ENCODE results near the gene KREMEN1.

DNA sequence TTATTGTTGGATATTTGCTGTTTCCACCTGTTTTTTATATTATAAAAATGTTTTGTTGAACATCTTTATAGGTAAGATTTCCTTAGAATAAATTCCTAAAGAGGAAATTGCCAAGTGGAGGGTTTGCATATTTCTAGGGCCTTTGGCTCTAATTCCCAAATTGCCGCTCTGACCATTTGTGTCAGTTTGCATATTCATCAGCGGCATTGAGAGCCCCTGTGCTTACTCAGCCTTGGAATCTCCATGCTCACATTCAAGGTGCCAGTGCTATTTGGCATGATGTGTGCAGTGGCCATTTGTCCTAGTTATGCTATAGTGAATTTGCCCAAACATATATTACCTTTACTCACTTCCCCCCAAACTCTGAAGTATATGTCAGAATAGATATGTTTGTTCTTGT is 25.5 kb downstream of the KREMEN1 start:
- no peak for TF ChIP-seq CTCF (IDR thresholded peaks at IDR 0.05)
- no peak for TF ChIP-seq POLR2AphosphoS5 (IDR thresholded peaks at IDR 0.05)

All from upper lobe of left lung (tissue), 4 donors.